ENCODE results near the gene MMP17.
"Not testable (repeated sequence)": the region's sequence is repeated elsewhere in the genome, so short reads cannot be mapped to it uniquely, and the experiment has no call there.

- TF ChIP-seq, protein P1, sequence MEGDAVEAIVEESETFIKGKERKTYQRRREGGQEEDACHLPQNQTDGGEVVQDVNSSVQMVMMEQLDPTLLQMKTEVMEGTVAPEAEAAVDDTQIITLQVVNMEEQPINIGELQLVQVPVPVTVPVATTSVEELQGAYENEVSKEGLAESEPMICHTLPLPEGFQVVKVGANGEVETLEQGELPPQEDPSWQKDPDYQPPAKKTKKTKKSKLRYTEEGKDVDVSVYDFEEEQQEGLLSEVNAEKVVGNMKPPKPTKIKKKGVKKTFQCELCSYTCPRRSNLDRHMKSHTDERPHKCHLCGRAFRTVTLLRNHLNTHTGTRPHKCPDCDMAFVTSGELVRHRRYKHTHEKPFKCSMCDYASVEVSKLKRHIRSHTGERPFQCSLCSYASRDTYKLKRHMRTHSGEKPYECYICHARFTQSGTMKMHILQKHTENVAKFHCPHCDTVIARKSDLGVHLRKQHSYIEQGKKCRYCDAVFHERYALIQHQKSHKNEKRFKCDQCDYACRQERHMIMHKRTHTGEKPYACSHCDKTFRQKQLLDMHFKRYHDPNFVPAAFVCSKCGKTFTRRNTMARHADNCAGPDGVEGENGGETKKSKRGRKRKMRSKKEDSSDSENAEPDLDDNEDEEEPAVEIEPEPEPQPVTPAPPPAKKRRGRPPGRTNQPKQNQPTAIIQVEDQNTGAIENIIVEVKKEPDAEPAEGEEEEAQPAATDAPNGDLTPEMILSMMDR (IDR thresholded peaks at IDR 0.05; ENCODE audit: low read depth, low read length, missing input control) = not testable (repeated sequence)
- TF ChIP-seq GABPA (IDR thresholded peaks at IDR 0.05 in 1 of 2, conservative IDR thresholded peaks at IDR 0.05 in 1 of 2); RAD21 (IDR thresholded peaks at IDR 0.05); REST (IDR thresholded peaks at IDR 0.05); TAF1 (conservative IDR thresholded peaks at IDR 0.05); FOXA2 (IDR thresholded peaks at IDR 0.05); YY1 (IDR thresholded peaks at IDR 0.05): not testable (repeated sequence)
Measured at GRCh38 chr12:131885076-131885475, 56.9 kb downstream of the MMP17 start.
